ENCODE measurements around the gene KRT82.

KRT82 gene

GRCh38 chr12:52358575-52359350, 47.4 kb downstream of the KRT82 start:
- TF ChIP-seq CTCF (IDR thresholded peaks at IDR 0.05; ENCODE audit: insufficient read depth, low read depth, low read length, missing control alignments), result no peak
- no peak overlapping the region for H3K4me3 ChIP-seq (ENCODE audit: low read length)
- no peak for DNase-seq (ENCODE audit: low read depth)

GRCh38 chr12:52356762-52357580, 49.2 kb downstream of the KRT82 start:
- no peak for DNase-seq (ENCODE audit: low read depth)
- no peak for TF ChIP-seq CTCF (IDR thresholded peaks at IDR 0.05; ENCODE audit: insufficient read depth, low read depth, low read length, missing control alignments)
- H3K4me3 ChIP-seq (ENCODE audit: low read length), result no peak overlapping the region

GRCh38 chr12:52356031-52356761, 49.9 kb downstream of the KRT82 start:
- no peak for DNase-seq (ENCODE audit: low read depth)
- no peak for TF ChIP-seq CTCF (IDR thresholded peaks at IDR 0.05; ENCODE audit: insufficient read depth, low read depth, low read length, missing control alignments)
- H3K4me3 ChIP-seq (ENCODE audit: low read length), result no peak overlapping the region

- no peak for TF ChIP-seq CTCF (IDR thresholded peaks at IDR 0.05; ENCODE audit: insufficient read depth, low read depth, low read length, missing control alignments)
- no peak overlapping the region for H3K4me3 ChIP-seq (ENCODE audit: low read length)
- no peak for DNase-seq (ENCODE audit: low read depth)
These were observed 51.0 kb downstream of the KRT82 start for GRCh38 chr12:52355176-52355575.

- DNase-seq (ENCODE audit: low read depth), result no peak
- H3K4me3 ChIP-seq (ENCODE audit: low read length), result no peak overlapping the region
- TF ChIP-seq CTCF (IDR thresholded peaks at IDR 0.05; ENCODE audit: insufficient read depth, low read depth, low read length, missing control alignments), result no peak
These were observed 51.9 kb downstream of the KRT82 start for GRCh38 chr12:52354200-52354599.

- TF ChIP-seq CTCF (IDR thresholded peaks at IDR 0.05; ENCODE audit: insufficient read depth, low read depth, low read length, missing control alignments), result no peak
- no peak overlapping the region for H3K4me3 ChIP-seq (ENCODE audit: low read length)
- no peak for DNase-seq (ENCODE audit: low read depth)
These were observed 52.4 kb downstream of the KRT82 start for GRCh38 chr12:52353766-52354165.
